A549 treated with CORT108297 at 1 μM for 4 hours (cell line): ENCODE measurements around the gene OR2W1. TPM values are rescaled to one million over a fixed set of nuclear protein-coding genes. Genes with fewer than 3 reads are reported as not detected.

Experiments
- total RNA-seq: library from RNA; stranded (reverse); fragments of 200-300 nt; extraction: Qiagen RNA extraction; gene quantifications from 5 replicates; pipeline ENCODE4 v1.2.3, GENCODE V29; 2022

OR2W1 gene
- not detected in 5 replicates for total RNA-seq

GRCh38 chr6:29045075-29045474 lies at the start of gene OR2W1:
Gene OR2W1 (minus strand): TSS chr6:29045175. CDS start chr6:29045175, 0 bp downstream.

GRCh38 chr6:29087213-29087612 lies 42.2 kb upstream of the OR2W1 start, which contains the start of gene OR2B3:
Gene OR2B3 (minus strand): TSS chr6:29087313. CDS start chr6:29087248, 65 bp downstream.

DNA sequence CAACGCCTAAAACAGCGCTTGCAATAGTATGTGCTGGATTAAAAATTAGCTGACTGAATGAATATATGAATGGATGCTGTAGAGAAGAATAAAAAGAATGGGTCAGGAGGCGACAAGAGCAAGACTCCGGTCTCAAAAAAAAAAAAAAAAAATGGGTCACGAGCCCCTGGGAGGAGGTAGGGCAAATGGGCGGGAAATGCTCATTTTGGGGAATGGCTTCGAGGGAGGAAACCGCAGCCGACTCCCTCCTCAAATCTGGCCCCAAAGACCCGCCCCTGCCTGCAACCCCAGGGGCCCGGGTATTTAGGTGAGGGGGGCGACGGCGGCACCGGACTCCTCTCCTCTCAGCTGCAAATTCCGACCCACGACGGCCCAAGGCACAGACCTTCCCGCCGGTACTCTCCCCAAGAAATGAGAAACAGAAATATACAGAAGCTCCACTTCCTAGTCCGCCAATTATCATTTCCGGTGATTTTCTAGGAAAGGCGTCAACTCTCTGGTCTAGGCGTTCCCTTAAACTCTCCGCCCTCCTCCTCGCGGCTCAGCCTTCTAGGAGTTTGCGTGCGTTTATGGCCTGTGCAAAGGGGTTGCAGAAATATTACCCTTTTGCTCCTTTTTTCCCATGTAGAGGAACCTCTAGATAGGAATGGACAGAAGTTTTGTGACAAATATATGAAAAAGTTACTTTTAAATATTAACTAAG lies 39.6 kb downstream of the OR2W1 start, which contains the start of gene ZNF311:
TSS of gene ZNF311 (minus strand) at position 133 of the 703 bp plus-strand sequence. CDS start 1,361 bp downstream, outside the sequence.

Other genes starting within 250 kb of the OR2W1 start
- gene TRIM27, start 121.2 kb downstream of the OR2W1 start, total RNA-seq = 35.3 to 47.8 TPM (median 43.5 TPM) in 5 replicates
- gene ZNF311, start 39.9 kb downstream of the OR2W1 start, total RNA-seq = 0.07 to 0.21 TPM (median 0.18 TPM) in 5 replicates
- not detected in 5 replicates for gene OR2B3, start 42.1 kb upstream of the OR2W1 start, total RNA-seq
- gene OR2J1, start 54.3 kb upstream of the OR2W1 start, total RNA-seq = not detected in 5 replicates
- gene OR2J3, start 62.9 kb upstream of the OR2W1 start, total RNA-seq = not detected in 5 replicates
- gene OR2J2, start 125.7 kb upstream of the OR2W1 start, total RNA-seq = not detected in 5 replicates